NCI-H82 treated with DMSO at 0.1 percent for 48 hours (cell line): Measurements from ENCODE around the gene TCF3.

ENCODE experiments used
- DNase-seq: peaks from one replicate; lab custom pipeline; 2025; ENCODE audit not compliant: unreplicated experiment; lab: John Stamatoyannopoulos, UW

Gene TCF3

GRCh38 chr19:1612114-1613086 lies 40.0 kb downstream of the TCF3 start:
- DNase-seq: no peak

- DNase-seq: no peak
Measured at GRCh38 chr19:1611353-1611752, 41.1 kb downstream of the TCF3 start.

GRCh38 chr19:1610579-1610978 lies 41.8 kb downstream of the TCF3 start:
- no peak for DNase-seq

- DNase-seq: no peak
Measured at GRCh38 chr19:1609680-1610474, 42.5 kb downstream of the TCF3 start.

- no peak for DNase-seq
Measured at GRCh38 chr19:1609103-1609396, 43.4 kb downstream of the TCF3 start.

DNA sequence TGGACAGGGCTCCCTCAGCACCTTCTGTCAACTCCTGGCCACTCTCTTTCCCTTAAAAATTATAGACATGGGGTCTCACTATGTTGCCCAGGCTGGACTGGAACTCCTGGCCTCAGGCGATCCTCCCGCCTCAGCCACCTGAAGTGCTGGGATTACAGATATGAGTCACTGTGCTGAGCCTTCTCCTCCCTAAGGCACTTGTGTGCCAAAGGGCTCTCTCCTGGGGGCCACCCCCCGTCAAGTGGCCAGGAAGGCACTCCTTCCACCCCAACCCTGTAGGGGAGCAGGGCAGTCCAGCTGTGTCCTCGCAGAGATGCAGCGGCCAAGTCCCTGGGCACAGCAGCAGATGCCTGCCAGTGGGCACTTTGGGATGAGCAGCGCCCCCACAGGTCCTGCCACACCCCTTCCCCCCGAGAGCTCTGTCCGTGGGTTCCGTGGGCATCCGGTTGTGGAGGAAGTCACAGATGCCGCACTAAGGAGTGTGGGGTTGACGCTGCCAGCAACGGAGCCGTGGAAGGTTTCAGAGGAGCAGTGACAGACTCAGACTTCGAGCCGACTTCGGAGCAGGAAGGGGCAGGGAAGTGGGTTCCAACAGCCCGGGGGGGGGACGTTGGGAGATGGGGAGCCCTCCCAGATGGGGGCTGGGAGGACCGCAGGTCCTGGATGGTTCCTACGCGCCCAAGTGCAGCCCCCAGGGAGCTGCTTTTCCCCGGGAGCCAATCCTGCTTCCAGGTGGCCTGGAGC lies 43.9 kb downstream of the TCF3 start:
- no peak for DNase-seq

- no peak for DNase-seq
Measured at GRCh38 chr19:1606138-1606651, 46.2 kb downstream of the TCF3 start.

- peak; percentile 82 for DNase-seq
Measured at GRCh38 chr19:1605236-1606137, 46.9 kb downstream of the TCF3 start, which contains the start of gene UQCR11. TSS of gene UQCR11 (minus strand) at chr19:1605462. CDS start at chr19:1605409, 53 bp downstream.

DNA sequence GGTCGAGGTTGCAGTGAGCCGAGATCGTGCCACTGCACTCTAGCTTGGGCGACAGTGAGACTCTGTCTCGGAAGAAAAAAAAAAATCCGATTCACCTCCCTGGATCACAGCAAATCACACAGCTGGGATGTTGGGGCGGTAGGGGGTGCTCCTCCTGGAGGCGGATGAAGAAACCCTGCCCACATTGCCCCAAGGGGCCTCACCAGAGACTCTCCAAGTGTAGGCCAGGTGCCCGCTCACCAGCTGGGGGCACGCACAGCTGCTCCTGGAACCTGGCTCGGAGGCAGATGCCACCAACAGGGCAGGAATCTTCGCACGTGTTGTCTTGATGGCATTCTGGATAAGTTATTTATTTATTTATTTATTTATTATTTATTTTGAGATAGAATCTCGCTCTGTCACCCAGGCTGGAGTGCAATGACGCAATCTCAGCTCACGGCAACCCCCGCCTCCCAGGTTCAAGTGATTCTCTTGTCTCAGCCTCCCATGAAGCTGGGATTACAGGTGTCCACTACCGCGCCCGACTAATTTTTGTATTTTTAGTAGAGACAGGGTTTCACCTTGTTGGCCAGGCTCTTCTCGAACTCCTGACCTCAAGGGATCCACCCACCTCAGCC lies 50.2 kb downstream of the TCF3 start:
- no peak for DNase-seq

DNA sequence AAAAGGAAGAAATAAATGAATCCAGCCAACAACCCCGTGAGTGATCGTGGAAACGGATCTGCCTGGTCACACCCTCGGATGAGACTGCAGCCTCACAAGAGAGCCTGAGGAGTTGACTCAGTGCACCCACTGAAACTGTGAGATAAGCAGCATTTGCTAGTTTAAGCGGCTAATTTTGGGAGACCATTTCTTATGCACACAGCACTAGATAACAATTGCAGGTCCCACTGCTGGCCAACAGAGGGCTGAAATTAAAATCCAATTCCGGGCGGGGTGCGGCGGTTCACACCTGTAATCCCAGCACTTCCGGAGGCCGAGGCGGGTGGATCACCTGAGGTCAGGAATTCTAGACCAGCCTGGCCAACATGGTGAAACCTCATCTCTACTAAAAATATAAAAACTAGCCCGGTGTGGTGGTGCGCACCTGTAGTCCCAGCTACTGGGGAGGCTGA lies 50.8 kb downstream of the TCF3 start:
- no peak for DNase-seq

DNA sequence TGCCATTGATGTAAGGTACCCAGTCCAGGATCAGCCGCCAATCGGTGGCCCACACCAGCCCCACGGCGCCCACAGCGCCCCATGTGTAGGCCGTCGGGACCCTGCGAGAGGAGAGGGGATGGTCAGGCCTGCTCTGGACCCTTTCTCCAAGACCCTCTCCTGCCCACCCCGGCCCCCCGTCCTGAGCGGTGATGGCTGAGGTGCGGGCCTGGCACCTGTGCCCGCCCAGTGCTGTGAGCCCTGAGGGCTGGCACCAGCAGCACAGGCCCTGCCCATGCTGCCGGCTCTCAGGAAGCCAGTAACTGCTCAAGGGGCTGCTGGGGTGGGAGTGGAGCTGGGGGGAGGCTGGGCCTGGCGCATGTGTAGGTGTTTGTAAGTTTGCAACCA lies 53.0 kb downstream of the TCF3 start:
- DNase-seq: no peak

DNA sequence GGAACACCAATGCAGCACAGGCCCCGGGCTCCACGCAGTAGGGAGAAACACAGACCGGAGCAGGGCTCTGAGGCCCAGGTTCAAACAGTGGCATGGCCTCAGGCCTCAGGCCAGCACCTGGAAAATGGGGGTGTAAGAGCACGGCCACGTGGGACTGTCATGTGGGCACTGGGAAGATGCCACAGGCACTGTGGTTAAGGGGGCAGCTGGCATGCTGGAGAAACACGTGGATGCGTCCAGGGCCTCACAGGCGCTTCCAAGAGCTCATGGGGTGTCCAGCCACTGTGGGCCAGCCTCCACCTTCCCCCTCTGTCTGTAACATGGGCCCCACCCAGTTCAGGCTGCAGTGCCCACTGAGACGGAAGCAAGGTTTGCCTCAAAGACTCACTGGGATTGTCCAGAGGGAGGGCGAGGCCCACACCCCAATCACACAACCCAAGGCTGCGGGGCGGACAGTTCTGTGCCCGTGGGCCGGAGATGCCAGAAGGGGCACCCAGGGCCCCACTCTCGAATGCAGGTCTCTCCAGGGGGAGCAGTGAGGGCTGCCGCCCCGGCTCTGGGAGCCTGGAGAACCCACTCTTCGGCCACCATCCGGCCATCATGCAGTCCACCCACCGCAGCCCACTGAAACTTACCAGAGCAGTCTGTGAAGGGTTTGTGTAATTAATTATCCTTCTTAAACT lies 53.5 kb downstream of the TCF3 start:
- DNase-seq: no peak

GRCh38 chr19:1593501-1593772 lies 59.0 kb downstream of the TCF3 start:
- no peak for DNase-seq

DNA sequence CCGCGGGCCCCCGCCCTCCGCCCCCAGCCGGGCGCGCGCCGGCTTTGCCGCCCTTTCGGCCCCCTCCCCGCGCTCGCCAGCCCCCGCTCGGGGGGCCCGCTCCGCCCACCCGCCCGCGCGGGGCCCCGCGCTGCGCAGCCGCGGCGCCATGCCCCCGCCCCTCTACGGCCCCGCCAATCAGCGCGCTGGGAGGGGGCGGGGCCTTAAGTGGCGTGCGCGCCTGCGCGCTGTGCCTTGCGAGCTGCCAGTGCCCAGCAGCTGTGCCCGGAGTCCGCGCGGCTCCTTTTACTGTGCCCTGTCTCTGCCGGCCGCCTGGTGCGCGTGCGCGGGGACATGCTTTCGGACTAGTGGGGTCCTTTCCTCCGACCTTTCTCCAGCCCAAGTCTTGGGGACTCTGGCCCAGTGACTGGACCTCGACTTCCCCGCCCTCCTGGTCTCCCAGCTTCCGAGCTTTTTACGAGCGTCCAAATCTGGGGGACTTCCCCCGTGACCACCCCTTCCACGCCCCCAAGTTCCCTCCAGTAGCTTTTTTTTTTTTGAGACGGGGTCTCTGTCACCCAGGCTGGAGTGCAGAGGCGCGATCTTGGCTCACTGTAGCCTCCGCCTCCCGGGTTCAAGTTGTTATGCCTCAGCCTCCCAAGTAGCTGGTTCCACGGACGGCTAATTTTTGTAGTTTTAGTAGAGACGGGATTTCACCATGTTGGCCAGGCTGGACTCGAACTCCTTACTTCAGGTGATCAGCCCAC lies 59.5 kb downstream of the TCF3 start, which contains the start of gene MBD3:
Gene MBD3, minus strand, starts transcription at position 111 of the 746 bp plus-strand sequence. CDS start 234 bp downstream, outside the sequence.
- peak; percentile 69 for DNase-seq

DNA sequence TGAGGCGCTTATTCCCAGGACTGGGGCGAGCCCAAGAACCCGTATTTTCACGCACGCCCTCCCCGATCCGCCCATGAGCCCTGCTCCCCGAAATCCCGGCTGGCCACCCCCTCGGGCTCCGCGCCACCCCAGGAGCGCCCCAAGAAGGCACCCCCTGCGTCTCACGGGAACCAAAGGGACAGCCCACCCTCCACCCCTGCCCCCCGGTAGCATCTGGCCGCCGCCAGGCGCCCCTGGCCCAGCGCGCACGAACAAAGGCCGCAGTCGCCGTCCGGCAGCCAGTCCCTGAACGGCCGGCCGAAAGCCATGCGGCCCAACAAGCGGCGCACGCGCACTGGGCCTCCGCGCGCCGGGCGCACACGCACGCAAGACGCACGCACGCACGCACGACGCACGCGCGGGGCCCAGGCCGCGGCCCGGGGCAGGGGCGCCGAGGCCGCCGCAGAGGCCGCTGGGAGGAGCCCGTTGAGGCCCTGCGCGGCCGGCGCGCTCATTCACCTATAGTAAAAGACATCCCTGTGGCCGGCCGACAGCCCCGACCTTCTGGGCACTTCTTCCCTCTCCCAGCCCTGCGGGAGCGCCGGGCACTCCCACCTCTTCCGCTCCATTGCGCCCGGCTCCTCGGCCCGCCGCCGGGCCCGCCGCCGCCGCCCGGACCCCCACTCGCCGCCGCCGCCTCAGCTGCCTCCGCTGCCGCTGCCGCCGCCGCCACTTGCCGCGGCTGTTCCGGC lies 60.2 kb downstream of the TCF3 start:
- peak; percentile 11 for DNase-seq

DNA sequence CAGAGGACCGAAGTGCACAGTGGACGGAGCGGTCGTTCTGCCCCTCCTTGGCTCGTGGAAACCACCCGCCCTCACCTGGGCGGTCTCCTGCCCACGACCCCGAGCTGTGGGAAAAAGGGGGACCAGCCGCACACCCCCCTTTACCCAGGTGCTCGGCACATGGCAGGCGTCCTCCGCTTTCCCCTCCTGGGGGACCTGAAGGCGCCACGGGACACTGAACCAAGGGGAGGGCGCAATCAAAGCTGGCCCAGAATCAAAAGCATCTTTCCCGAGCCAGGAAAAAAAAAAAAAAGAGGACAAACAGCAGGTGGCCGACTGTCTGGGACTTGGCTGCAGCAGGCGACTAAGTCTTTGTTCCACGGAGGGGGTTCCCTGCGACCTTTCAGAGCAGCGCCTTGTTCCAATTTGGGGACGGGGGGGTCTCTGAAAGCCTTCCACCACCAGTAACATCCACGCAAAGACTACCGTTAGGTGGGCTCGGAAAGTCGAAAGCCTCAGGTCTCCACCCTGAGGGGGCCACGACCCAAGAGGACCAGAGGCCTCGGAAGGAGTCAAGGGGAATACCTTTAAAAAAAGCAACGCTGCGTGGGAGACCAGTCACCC lies 60.9 kb downstream of the TCF3 start:
- DNase-seq: no peak

- DNase-seq: no peak
Measured at GRCh38 chr19:1590641-1591397, 61.6 kb downstream of the TCF3 start.
